DOHH2 (cell line): ENCODE results near the gene ALK.

Source experiments
- CTCF ChIP-seq: fragments of 200-600 bp; sonication (generic); IDR thresholded peaks from one replicate; pipeline ENCODE4 v1.5.1; 2014; ENCODE audit warnings: antibody characterized with exemption, mild to moderate bottlenecking, low read depth, low read length; ENCODE audit not compliant: poor library complexity, severe bottlenecking
- EZH2phosphoT487 ChIP-seq: fragments of 200-600 bp; sonication (generic); IDR thresholded peaks from 2 replicates; pipeline ENCODE4 v1.6.1; 2017; ENCODE audit warnings: borderline replicate concordance, mild to moderate bottlenecking, antibody characterized with exemption, low read length, moderate library complexity, mixed read lengths

GRCh38 chr2:29616569-29616968, 304.8 kb downstream of the ALK start:
- TF ChIP-seq CTCF (no peak), EZH2phosphoT487 (no peak)
